ENCODE data around the gene ZHX3. TPM values are rescaled to one million over a fixed set of nuclear protein-coding genes. Genes with fewer than 3 reads are reported as not detected.

Gene ZHX3
- total RNA-seq, 2 donors from 2014 or later, result 10.9 to 11.9 TPM

GRCh38 chr20:41260734-41261220 lies 56.8 kb downstream of the ZHX3 start:
- 83 to 94% methylated on average over 1 of the region's 1 CpG for WGBS, 2 donors
- intact Hi-C loops (cut with DNase I), result no loop called here
- Histone ChIP-seq H3K4me1 (no peaks in the 10 kb centered on the region), H3K4me3 (no peak overlapping the region), H3K36me3 (replicated peaks in 1 of 2; ENCODE audit: insufficient read depth in 1 of 2, low read depth in 2 of 2) (no peaks in the 10 kb centered on the region), H3K9me3 (no peaks in the 10 kb centered on the region), H3K27me3 (no peaks in the 10 kb centered on the region), H3K27ac (no peak overlapping the region)
- TF ChIP-seq POLR2A (IDR thresholded peaks at IDR 0.05) (no peak), CTCF (IDR thresholded peaks at IDR 0.05) (no peak)
- DNase-seq (no peak), ATAC-seq (no peak)

GRCh38 chr20:41259309-41259708 lies 58.2 kb downstream of the ZHX3 start:
- ATAC-seq, result no peak
- H3K36me3 ChIP-seq (replicated peaks in 1 of 2; ENCODE audit: insufficient read depth in 1 of 2, low read depth in 2 of 2), result no peaks in the 10 kb centered on the region
- no peaks in the 10 kb centered on the region for H3K27me3 ChIP-seq
- H3K4me3 ChIP-seq, result no peak overlapping the region
- TF ChIP-seq POLR2A (IDR thresholded peaks at IDR 0.05), result no peak
- TF ChIP-seq CTCF (IDR thresholded peaks at IDR 0.05), result no peak
- no peaks in the 10 kb centered on the region for H3K9me3 ChIP-seq
- DNase-seq, result no peak
- no peak overlapping the region for H3K27ac ChIP-seq
- H3K4me1 ChIP-seq, result no peaks in the 10 kb centered on the region
- intact Hi-C loops (cut with DNase I), result no loop called here

- no peaks in the 10 kb centered on the region for H3K9me3 ChIP-seq
- no peak for TF ChIP-seq POLR2A (IDR thresholded peaks at IDR 0.05)
- no peak for TF ChIP-seq CTCF (IDR thresholded peaks at IDR 0.05)
- H3K27ac ChIP-seq, result no peak overlapping the region
- no peak for ATAC-seq
- H3K4me3 ChIP-seq, result no peak overlapping the region
- H3K36me3 ChIP-seq (replicated peaks in 1 of 2; ENCODE audit: insufficient read depth in 1 of 2, low read depth in 2 of 2), result no peaks in the 10 kb centered on the region
- H3K4me1 ChIP-seq, result no peaks in the 10 kb centered on the region
- DNase-seq, result no peak
- intact Hi-C loops (cut with DNase I), result no loop called here
- WGBS, 2 donors, result 73 to 82% methylated on average over 3 of the region's 3 CpGs
- no peaks in the 10 kb centered on the region for H3K27me3 ChIP-seq
These were observed 59.1 kb downstream of the ZHX3 start for GRCh38 chr20:41258474-41258873.

- H3K27ac ChIP-seq, result no peak overlapping the region
- TF ChIP-seq CTCF (IDR thresholded peaks at IDR 0.05), result no peak
- TF ChIP-seq POLR2A (IDR thresholded peaks at IDR 0.05), result no peak
- H3K27me3 ChIP-seq, result no peaks in the 10 kb centered on the region
- H3K9me3 ChIP-seq, result no peaks in the 10 kb centered on the region
- no peaks in the 10 kb centered on the region for H3K36me3 ChIP-seq (replicated peaks in 1 of 2; ENCODE audit: insufficient read depth in 1 of 2, low read depth in 2 of 2)
- no peak overlapping the region for H3K4me3 ChIP-seq
- no peaks in the 10 kb centered on the region for H3K4me1 ChIP-seq
- ATAC-seq (no peak), DNase-seq (no peak)
- WGBS, 2 donors, result 96 to 97% methylated on average over 5 of the region's 5 CpGs
- intact Hi-C loops (cut with DNase I), result no loop called here
These were observed 61.0 kb downstream of the ZHX3 start for GRCh38 chr20:41256516-41256915.

- H3K9me3 ChIP-seq, result no peaks in the 10 kb centered on the region
- no peak overlapping the region for H3K4me3 ChIP-seq
- TF ChIP-seq CTCF (IDR thresholded peaks at IDR 0.05), result no peak
- no peak for TF ChIP-seq POLR2A (IDR thresholded peaks at IDR 0.05)
- intact Hi-C loops (cut with DNase I), result no loop called here
- no peaks in the 10 kb centered on the region for H3K4me1 ChIP-seq
- 94 to 95% methylated on average over 1 of the region's 1 CpG for WGBS, 2 donors
- H3K27me3 ChIP-seq, result no peaks in the 10 kb centered on the region
- ATAC-seq, result no peak
- H3K27ac ChIP-seq, result no peak overlapping the region
- no peak for DNase-seq
- H3K36me3 ChIP-seq (replicated peaks in 1 of 2; ENCODE audit: insufficient read depth in 1 of 2, low read depth in 2 of 2), result no peaks in the 10 kb centered on the region
These were observed 61.9 kb downstream of the ZHX3 start for GRCh38 chr20:41255655-41256054.
